ENCODE data around the gene RGS7.

- TF ChIP-seq, protein P1, sequence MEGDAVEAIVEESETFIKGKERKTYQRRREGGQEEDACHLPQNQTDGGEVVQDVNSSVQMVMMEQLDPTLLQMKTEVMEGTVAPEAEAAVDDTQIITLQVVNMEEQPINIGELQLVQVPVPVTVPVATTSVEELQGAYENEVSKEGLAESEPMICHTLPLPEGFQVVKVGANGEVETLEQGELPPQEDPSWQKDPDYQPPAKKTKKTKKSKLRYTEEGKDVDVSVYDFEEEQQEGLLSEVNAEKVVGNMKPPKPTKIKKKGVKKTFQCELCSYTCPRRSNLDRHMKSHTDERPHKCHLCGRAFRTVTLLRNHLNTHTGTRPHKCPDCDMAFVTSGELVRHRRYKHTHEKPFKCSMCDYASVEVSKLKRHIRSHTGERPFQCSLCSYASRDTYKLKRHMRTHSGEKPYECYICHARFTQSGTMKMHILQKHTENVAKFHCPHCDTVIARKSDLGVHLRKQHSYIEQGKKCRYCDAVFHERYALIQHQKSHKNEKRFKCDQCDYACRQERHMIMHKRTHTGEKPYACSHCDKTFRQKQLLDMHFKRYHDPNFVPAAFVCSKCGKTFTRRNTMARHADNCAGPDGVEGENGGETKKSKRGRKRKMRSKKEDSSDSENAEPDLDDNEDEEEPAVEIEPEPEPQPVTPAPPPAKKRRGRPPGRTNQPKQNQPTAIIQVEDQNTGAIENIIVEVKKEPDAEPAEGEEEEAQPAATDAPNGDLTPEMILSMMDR (conservative IDR thresholded peaks at IDR 0.05; ENCODE audit: low read length), result no peak
- no peak for TF ChIP-seq EZH2phosphoT487 (IDR thresholded peaks at IDR 0.05; ENCODE audit: borderline replicate concordance, low read depth, low read length)
These were observed 154.6 kb downstream of the RGS7 start for GRCh38 chr1:241202401-241202800.
